GM12872 (cell line): Measurements from ENCODE around the gene USE1.

Experiments used
- TF ChIP-seq, protein P1 (sequence below): IDR thresholded peaks from 3 replicates; pipeline ENCODE4 v1.5.1; 2011; ENCODE audit warnings: low read depth, mild to moderate bottlenecking, low read length, moderate library complexity; ENCODE audit not compliant: insufficient read depth

USE1 gene

DNA sequence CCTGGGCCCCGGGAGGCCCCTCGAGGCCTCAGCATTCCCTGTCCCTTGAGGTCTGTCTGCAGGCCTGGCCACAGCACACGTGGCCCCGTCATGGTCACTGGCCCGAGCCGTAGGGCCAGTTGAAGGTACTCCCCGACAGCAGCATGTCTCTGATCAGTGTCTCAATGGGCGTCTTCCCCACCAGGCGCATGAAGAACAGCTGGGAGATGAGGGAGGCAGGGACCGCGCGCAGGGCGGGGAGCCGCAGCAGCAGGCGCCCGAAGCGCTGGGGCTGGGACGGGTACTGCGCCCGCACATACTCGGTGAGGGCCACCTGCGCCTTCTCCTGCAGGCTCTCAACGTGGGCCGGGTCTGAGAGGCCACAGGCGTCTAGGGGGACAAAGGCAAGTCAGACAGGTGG is 17.1 kb downstream of the USE1 start:
- TF ChIP-seq, protein P1, sequence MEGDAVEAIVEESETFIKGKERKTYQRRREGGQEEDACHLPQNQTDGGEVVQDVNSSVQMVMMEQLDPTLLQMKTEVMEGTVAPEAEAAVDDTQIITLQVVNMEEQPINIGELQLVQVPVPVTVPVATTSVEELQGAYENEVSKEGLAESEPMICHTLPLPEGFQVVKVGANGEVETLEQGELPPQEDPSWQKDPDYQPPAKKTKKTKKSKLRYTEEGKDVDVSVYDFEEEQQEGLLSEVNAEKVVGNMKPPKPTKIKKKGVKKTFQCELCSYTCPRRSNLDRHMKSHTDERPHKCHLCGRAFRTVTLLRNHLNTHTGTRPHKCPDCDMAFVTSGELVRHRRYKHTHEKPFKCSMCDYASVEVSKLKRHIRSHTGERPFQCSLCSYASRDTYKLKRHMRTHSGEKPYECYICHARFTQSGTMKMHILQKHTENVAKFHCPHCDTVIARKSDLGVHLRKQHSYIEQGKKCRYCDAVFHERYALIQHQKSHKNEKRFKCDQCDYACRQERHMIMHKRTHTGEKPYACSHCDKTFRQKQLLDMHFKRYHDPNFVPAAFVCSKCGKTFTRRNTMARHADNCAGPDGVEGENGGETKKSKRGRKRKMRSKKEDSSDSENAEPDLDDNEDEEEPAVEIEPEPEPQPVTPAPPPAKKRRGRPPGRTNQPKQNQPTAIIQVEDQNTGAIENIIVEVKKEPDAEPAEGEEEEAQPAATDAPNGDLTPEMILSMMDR, result no peak

DNA sequence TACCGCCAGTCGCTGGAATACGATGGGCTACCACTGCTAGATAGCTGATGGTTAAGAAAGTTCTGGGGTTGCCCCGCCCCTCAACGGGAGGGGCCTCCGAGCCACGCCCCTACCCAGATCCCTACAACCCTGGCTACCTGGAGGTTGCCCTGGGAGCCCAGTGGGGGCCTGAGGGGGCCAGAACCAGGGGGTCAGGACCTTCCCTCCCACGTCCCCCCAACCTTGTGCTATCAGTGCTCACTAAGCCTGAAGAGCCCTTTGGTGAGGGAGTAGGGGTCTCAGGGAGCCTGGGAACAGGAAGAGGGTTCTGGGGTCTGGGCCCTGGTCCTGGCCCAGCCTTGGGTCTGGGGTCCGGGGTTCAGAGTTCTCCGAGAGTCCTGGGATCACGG is 19.7 kb downstream of the USE1 start:
- TF ChIP-seq, protein P1, result no peak

DNA sequence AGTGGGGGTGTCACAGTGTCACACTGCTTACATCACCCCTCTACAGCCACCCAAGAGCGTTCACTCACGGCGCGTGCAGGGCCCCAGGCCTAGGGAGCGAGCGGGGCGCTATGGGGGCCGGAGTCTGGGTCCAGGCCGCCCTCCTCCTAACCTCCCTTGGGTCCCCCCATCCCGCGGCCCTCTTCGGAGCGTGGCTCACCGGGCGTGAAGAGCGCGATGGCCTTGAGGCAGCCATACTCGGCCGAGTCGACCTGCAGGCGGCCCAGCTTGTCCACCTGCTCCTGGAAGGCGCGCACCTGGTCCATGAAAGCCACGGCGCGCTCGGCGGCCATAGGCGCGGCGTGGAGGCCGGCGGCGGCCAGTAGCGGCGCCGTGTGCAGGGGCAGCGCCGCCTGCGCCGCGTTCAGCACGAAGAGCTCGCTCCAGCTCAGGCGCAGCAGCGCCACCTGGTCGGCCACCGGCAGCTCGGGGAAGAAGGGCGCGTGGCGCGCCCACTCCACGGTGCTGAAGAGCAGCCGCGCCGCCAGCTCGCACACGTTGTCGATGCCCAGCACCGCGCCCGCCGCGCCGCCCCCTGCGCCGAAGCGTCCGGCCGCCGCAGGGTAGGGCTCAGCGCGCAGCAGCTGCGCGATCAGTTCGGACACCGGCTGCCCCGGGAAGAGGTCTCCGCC is 20.3 kb downstream of the USE1 start:
- TF ChIP-seq, protein P1, result peak; percentile 70

DNA sequence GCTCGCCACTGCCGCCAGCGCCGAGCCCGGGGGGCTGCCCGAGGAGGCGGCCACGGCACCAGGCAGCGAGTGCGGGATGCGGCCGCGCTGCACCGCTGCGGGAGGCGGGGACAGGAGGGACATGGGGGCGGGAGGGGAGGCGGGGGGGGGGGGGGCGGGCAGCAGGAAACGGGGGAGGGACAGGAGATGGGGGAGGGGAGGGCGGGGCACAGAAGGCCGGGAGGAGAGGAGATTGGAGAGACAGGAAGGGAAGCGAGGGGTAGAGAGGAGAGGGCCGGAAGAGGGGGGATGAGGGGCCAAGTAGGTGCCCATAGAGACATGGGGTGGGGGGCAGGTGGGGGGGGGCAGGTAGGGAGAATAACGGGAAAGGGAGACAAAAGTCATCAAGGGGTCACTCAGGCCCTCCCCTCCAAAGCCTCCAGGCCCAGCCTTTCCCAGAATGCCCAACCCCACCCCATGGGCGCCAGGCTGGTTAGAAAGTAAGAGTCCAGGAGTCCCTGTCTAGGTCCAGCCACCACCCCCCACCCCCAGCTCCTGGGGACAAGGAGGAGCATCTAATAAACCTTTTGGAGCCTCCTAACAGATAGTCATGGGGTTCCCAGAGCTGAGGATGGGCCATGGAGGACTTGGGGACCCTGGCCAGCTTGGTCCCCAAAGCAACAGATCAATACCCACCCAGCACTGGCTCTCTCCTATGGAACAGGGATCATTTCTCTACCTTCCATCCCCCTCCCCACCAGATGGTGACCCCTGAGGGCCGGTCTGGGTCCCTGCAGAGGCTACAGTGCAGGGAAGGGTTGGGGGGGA is 21.0 kb downstream of the USE1 start:
- TF ChIP-seq, protein P1, result no peak

DNA sequence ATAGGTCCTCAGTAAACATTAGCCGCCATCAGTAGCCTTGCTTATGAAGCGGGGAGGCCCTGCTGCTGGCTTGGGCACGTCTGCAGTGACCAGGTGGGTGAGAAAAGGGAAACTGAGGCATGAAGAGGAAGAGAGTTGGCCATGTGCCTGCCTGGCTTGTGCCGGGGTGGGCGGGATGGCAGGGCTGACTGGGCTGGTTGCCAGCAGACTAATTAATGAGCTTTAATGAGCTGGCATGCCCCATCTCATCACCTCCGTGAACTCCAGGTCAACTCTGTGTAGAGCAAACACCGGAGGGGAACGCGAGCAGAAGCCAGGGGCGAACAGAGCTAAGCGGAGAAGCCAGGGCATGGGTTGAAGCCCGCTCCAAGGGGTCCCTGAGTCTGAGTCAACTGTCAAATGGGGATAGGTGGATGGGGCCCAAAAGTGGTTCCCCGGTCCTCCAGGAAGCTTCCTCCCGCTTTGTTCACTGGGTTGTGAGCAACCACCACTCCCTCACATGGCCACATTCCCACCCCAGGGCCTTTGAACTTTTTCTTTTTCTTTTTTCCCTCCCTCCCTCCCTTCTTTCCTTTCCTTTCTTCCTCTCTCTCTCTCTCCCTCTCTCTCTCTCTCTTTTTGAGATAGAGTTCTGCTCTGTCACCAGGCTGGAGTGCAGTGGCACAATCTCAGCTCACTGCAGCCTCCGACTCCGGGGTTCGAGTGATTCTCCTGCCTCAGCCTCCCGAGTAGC is 21.8 kb downstream of the USE1 start:
- TF ChIP-seq, protein P1, result no peak

DNA sequence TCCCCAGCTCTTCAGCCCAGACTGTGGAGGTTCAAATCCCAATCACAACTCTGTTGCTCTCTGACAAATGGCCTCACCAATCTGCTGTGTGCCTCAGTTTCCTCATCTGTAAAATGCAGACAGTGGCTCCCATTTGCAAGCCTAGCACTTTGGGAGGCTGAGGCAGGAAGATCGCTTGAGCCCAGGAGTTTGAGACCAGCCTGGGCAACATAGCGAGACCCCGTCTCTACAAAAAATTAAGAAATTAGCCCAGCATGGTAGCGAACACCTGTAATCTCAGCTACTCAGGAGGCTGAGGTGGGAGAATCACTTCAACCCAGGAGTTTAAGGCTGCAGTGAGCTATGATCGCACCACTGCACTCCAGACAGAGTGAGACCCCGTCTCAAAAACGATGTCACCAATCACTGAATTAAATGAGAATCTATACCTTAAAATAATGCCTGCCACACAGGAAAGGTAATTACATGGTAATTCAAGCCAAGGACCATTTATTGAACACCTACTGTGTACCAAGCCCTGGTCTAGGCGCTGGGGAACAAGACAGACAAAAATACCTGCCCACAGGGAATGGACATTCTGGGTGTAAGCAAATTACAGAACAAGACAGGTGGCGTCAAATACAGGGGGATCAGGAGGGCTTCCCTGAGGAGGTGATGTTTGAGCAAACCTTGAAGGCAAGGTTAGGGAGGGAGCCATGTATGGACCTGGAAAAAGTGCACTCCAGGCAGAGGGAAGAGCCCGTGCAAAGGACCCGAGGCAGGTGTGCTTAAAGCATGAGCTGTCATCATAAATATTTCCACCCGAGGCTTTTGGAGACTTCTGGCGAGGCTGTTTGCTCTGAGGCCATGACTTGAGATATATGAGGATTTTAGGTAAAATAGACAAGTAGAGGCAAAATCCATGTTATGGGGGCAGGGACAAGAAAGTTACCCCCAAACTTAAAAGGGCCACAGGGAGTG is 22.9 kb downstream of the USE1 start:
- TF ChIP-seq, protein P1, result no peak
